Activated T-cell treated with anti-CD3 and anti-CD28 coated beads for 24 hours (primary cell): ENCODE measurements around the gene RRP12.
"Not testable (repeated sequence)": the region's sequence is repeated elsewhere in the genome, so short reads cannot be mapped to it uniquely, and the experiment has no call there.

Experiments
- DNase-seq: peaks from one replicate; pipeline ENCODE4 v3.0.0-alpha.2; 2020; ENCODE audit warnings: low read depth

The RRP12 gene

DNA sequence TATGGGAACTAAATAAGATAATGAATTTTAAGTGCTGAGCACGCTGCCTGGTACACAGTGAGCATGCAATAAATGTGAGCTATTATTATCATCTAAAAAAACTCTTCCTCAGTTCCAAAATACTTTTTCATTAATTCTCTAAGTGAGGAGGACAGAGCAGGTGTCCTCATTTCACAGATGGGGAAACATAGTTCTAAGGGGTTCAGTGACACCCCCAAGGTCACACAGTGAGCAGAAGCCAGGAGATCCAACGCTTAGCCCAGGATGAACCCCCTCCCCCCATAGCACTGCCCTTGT, 6.8 kb upstream of the RRP12 start:
- DNase-seq, result no peak

GRCh38 chr10:97407211-97407951, 6.2 kb upstream of the RRP12 start:
- DNase-seq, result no peak

DNA sequence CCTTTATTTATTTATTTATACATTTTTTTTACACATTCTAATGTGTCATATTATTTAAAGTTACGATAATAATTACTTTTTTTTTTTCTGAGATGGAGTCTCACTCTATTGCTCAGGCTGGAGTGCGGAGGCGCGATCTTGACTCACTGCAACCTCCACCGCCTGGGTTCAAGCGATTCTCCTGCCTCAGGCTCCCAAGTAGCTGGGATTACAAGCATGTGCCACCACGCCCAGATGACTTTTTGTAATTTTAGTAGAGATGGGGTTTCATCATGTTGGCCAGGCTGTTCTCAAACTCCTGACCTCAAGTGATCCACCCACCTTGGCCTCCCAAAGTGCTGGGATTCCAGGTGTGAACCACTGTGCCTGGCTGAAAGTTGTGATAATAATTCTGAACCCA, 5.3 kb upstream of the RRP12 start:
- DNase-seq, result not testable (repeated sequence)

- no peak for DNase-seq
Measured at GRCh38 chr10:97406064-97406463, 4.9 kb upstream of the RRP12 start.

DNA sequence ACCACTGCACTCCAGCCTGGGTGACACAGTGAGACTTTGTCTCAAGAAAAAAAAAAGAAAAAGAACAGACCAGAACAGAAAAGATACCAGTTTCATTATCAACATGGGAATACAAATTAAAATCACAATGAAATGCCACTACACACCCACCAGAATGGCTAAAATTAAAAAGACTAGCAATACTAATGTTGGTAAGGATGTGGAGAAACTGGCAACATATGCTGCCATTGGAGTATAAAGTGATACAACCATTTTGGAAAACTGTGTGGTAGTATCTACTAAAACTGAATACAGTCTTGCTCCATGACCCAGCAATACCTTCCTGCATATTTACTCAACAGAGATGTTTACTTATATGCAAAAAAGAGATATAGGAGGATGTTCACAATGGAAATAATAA, 2.9 kb upstream of the RRP12 start:
- no peak for DNase-seq

GRCh38 chr10:97401455-97401919, 347 bp upstream of the RRP12 start:
- no peak for DNase-seq

- no peak for DNase-seq
Measured at GRCh38 chr10:97399843-97400545, 1.1 kb downstream of the RRP12 start.

- no peak for DNase-seq
Measured at GRCh38 chr10:97396056-97396455, 5.1 kb downstream of the RRP12 start.

DNA sequence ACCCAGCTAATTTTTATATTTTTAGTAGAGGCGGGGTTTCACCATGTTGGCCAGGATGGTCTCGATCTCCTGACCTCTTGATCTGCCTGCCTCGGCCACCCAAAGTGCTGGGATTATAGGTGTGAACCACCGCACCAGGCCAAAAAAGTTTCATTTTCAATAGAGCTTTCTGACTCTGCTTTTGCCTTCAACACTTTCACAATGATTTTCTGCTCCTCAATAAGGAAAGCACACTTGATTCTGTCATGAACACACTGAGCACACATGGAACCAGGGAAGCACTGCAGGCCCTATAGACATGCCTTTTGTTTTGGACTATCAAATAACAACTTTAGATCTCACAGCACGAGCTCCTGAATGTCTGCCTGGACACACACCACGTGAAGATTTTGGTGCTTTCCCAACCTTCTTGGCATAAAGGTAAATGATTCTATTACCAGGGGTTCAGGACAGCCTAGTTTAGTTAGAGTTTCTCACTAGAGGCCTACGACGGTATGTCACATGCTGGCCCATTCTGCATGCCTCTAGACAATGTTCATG, 8.0 kb downstream of the RRP12 start:
- DNase-seq, result no peak

- DNase-seq, result no peak
Measured at GRCh38 chr10:97390091-97390490, 11.0 kb downstream of the RRP12 start.

DNA sequence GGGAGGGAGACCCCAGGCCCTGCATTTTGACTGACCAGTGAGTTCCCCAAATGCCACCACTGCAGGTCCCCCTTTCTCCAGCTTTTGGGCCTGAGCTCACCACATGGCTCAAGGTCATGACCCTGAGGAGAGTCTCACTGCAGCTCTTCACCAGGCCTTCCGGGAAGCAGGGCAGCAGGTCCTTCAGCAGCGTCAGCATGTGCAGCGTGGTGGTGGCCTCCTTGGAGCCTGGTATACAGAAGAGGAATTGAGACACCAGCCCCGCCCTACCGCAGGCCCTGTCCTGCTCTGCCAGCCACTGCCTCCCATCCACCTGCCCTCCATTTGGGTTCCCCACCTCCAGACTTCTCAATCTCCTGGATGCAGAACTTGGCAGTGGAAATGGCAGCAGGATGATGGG, 13.0 kb downstream of the RRP12 start:
- no peak for DNase-seq

DNA sequence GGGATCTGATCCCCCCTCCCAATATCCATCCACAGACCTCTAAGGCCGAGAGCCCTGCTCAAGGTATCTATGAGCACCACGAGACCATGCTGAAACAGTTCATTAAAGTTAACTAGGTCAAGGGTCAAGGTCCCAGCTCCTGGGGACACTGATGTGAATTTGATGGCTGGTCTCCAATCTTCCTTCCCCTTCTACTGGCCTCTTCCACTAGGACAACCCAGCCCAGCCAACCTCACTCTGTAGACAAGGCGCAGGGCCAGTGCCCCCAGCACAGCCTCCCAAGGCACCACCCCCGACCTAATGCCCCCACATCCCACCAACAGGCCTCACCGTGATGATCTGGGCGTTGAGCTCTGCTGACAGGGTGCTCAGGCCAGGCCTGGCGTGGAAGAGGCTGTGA, 15.6 kb downstream of the RRP12 start:
- no peak for DNase-seq

GRCh38 chr10:97384641-97385040, 16.5 kb downstream of the RRP12 start:
- no peak for DNase-seq

DNA sequence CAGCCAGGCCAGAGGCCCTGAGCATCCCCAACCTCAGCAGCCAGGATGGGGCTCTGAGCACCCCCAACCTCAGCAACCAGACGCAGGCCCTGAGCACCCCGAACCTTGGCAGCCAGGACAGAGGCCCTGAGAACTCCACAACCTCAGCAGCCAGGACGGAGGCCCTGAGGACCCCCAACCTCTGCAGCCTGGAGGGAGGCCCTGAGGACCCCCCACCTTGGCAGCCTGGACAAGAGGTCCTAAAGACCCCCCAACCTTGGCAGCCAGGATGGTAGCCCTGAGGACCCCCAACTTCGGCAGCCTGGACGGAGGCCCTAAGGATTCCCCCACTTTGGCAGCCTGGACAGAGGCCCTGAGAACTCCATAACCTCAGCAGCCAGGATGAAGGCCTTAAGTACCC, 17.0 kb downstream of the RRP12 start:
- DNase-seq, result no peak

DNA sequence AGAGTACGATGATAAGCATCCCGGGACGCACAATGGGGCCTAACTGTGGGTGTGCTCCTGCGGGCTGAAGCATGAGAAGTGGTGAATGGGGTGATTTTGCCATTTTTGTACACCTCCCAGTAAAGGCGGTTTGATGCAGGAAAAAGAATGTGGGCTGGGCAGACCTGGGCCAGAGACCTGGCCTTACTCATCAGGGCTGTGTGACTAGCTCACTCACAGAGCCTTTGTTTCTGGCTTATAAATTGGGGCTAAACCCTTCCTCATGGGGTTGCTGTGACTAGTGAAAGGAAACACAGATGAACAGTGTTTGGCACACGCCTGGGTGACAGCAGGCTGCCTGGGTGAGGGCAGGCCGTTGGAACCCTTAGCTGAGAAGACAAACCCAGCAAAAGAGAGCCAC, 18.0 kb downstream of the RRP12 start:
- no peak for DNase-seq

GRCh38 chr10:97381626-97382025, 19.5 kb downstream of the RRP12 start:
- DNase-seq, result no peak

GRCh38 chr10:97380516-97380915, 20.6 kb downstream of the RRP12 start:
- DNase-seq, result no peak

GRCh38 chr10:97378933-97379921, 21.9 kb downstream of the RRP12 start:
- DNase-seq, result no peak

DNA sequence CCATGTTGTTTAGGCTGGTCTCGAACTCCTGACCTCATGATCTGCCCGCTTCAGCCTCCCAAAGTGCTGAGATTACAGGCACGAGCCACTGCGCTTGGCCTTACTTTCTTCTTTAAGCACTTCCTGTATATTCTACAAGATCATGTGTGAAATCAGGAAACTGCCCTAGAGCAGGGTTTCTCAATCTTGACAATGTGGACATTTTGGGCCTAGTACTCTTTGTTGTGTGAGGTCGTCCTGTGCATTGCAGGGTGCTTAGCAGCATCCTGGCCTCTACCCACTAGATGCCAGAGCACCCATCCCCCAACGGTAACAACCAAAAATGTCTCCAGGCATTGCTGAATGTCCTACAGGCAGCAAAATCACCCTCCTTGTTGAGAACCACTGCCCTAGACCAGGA, 24.7 kb downstream of the RRP12 start:
- no peak for DNase-seq

DNA sequence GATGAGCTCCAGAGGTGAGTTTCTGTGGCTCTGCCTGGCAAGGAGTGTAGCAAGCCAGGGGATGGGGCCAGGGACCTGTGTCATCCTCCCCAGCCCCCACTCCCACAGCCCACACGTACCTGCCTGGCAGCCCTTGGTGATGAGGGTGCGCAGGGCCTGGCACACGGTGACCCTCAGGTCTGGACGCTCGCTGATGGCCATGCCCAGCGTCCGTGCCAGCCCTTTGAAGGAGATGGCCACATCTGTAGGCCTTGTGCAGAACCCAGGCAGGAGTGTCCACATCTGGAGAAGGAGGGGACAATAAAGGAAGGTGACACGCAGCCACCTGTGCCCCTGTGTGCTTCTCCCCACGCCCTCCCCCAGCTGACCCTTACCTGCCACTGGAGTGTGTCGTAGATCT, 27.7 kb downstream of the RRP12 start:
- DNase-seq, result no peak

DNA sequence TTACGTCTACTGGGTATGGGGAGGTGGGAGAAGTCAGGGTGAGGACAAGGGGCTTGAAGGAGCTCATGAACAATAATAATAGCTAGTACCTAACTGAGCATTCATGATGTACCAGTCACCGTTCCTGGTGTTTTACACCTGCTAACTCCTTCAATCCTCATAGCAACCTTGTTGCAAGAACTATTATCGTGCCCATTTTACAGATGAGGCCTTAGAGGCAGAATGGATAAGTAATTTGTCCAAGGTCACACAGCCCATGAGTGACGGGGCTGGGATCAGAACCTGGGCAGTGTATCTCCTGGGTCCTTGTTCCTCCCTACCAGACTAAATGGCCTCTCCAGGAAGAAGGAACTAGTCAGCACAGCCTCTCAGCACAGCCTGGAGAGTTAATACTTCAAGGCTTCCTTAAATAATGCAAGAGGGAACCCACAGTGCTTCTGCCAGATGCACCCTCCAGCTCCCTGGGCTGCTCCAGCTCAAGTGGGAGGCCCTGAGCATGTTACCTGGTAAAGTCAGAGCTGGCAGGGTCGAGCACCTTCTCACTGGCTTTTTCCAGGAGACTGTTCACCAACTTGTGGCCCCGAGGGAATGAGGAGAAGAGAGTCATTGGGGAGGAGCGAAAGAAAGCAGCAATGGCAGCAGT, 28.8 kb downstream of the RRP12 start:
- DNase-seq, result no peak

GRCh38 chr10:97371696-97372095, 29.4 kb downstream of the RRP12 start:
- DNase-seq, result no peak
